Omental fat pad (tissue), 4 donors: ENCODE data around the gene CCDC17. TPM values are rescaled to one million over a fixed set of nuclear protein-coding genes. Genes with fewer than 3 reads are reported as not detected.

Source experiments
- ATAC-seq: fragments of 150-250 bp; one replicate; pipeline ENCODE4 v1.9.1; 2016; ENCODE audit warnings: mild to moderate bottlenecking, moderate library complexity; ENCODE audit not compliant: low FRiP score
- DNase-seq: peaks from one replicate; pipeline ENCODE4 v3.0.0-alpha.2; 2019; ENCODE audit warnings: low spot score
- CTCF ChIP-seq, 3 donors: fragments of 450-650 bp; IDR thresholded peaks; one replicate each; pipeline ENCODE4 v1.5.1; 2016 to 2017; ENCODE audit warnings: antibody characterized with exemption in 3 of 3, mild to moderate bottlenecking in 3 of 3, moderate library complexity in 2 of 3
- total RNA-seq, 4 donors: library from RNA; depleted of rRNA; stranded (reverse); fragments of >200 nt; gene quantifications; one replicate each; pipeline ENCODE4 v1.1.0, GENCODE V29; 2016

The CCDC17 gene
- total RNA-seq, 4 donors from 2014 or later: 0.84 to 8.4 (median 2.7) TPM

- no peak for ATAC-seq
- TF ChIP-seq CTCF (IDR thresholded peaks at IDR 0.05): no peak
- no peak for DNase-seq
Measured at GRCh38 chr1:45644661-45645060, 20.8 kb upstream of the CCDC17 start.

GRCh38 chr1:45643978-45644377 is 20.1 kb upstream of the CCDC17 start:
- no peak for TF ChIP-seq CTCF (IDR thresholded peaks at IDR 0.05)
- ATAC-seq: no peak
- DNase-seq: no peak

GRCh38 chr1:45643321-45643720 is 19.5 kb upstream of the CCDC17 start:
- no peak for DNase-seq

GRCh38 chr1:45640293-45640692 is 16.4 kb upstream of the CCDC17 start:
- ATAC-seq (no peak), DNase-seq (no peak)
- no peak for TF ChIP-seq CTCF (IDR thresholded peaks at IDR 0.05)

More at GRCh38 chr1:45643321-45643720, 19.5 kb upstream of the CCDC17 start:
- TF ChIP-seq CTCF (IDR thresholded peaks at IDR 0.05): no peak
- ATAC-seq: no peak

GRCh38 chr1:45635211-45635610 is 11.4 kb upstream of the CCDC17 start:
- DNase-seq (no peak), ATAC-seq (no peak)
- no peak for TF ChIP-seq CTCF (IDR thresholded peaks at IDR 0.05)

GRCh38 chr1:45630429-45630828 is 6.6 kb upstream of the CCDC17 start:
- no peak for TF ChIP-seq CTCF (IDR thresholded peaks at IDR 0.05)
- no peak for DNase-seq
- no peak for ATAC-seq

GRCh38 chr1:45629035-45629434 is 5.2 kb upstream of the CCDC17 start:
- no peak for ATAC-seq
- no peak for TF ChIP-seq CTCF (IDR thresholded peaks at IDR 0.05)

More at GRCh38 chr1:45629035-45629434, 5.2 kb upstream of the CCDC17 start:
- no peak for DNase-seq
